Bone marrow (tissue), 2 donors: Measurements from ENCODE around the gene ATP8B4.

ENCODE experiments used
- DNase-seq, 2 donors: peaks; one replicate each; lab custom pipeline; 2025; lab: John Stamatoyannopoulos, UW

The ATP8B4 gene

GRCh38 chr15:49927189-49927861 is 191.7 kb downstream of the ATP8B4 start:
- no peak for DNase-seq

DNA sequence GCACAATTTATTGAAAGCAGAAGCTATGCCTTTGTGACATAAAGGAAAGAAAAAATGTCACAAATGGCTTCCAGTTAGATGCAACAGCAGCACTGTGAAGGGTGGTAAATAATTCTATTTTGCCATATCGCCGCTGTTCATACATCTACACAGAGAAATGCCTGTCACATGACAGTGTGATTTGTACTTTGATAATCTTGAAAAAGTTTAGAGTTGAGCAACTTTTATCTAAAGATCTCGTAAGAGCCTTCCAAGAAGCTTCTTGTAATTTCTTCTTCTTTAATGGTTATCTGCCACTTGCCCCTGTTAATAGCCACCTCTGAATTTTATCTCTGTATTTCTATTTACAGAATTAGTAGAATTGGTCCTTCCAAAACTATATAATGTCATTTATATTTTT is 192.3 kb downstream of the ATP8B4 start:
- no peak for DNase-seq

DNA sequence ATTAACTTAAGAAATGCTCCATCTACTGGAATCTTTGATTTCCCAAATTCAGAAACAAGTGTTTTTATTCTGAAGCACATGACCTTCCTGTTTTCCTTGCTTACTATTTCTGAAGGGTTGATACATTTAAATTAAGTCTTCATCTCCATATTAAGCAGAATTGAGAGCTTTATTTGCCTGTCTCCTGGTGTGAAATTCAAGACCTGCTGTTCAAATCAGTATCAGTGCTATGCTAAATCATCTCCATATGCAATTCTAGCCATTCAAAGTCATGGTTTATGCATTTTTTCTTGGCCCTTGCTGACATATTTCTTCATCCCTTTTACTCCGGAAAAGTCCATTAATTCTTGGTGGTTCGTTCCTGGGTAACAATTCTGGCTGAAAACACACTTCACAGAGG is 195.4 kb downstream of the ATP8B4 start:
- DNase-seq = no peak

GRCh38 chr15:49919034-49919433 is 200.0 kb downstream of the ATP8B4 start:
- no peak for DNase-seq

DNA sequence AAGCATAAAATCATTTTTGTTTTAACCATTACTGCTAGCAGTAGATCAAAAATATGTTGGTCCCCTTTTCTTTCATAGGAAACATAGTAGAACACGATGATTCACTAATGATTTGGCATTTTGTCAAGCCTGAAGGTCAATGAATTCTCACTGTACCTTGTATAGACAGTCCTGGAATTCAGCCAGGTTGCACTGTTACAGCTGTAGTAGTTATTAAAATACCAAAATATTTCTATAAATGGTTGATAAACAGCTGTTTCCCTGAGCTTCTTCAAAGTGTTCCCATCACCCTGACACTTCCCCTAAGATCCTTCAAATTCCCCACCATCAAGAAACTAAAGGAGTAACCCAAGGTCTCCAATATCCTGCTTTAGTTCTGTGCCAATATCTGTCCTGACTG is 200.9 kb downstream of the ATP8B4 start:
- no peak for DNase-seq

DNA sequence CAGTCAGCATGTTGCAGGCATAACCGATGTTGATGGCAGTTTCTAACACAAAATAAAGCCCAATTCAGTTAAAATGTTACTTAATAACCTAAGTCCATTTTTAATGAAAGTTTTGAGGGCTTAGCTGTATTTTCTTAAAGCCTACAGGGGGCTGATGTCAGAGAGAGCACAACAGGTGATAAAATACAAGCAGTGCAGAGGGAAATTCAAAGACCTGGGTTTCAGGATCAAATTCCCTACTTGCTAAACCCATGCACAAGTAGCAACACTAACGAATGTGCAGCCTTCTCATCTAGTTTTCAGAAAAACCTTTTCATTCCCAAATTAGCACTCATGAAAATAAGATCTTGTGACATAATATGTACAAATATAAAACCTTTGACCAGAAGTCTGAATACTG is 202.0 kb downstream of the ATP8B4 start:
- no peak for DNase-seq

- no peak for DNase-seq
Measured at GRCh38 chr15:49915822-49916221, 203.2 kb downstream of the ATP8B4 start.

DNA sequence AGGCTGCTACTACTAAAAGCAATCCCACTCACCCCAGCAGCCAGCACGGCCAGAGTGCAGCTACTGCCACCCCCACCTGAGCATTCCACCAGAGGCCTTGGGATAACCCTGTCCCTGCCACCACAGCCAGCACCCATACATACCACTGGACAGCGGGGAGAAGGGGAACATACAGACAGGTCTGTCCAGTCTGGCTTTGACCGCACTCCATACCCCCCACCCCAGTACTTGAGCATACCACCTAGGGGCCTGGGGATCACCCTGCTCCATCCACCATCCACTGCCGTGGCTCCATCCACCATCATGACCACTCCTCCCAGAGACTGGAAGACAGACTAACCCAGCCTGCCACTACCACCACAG is 210.1 kb downstream of the ATP8B4 start:
- no peak for DNase-seq

- peak in 1 of 2 donors; percentile 43 for DNase-seq
Measured at GRCh38 chr15:49908236-49908932, 210.6 kb downstream of the ATP8B4 start.

GRCh38 chr15:49906966-49907365 is 212.1 kb downstream of the ATP8B4 start:
- no peak for DNase-seq

DNA sequence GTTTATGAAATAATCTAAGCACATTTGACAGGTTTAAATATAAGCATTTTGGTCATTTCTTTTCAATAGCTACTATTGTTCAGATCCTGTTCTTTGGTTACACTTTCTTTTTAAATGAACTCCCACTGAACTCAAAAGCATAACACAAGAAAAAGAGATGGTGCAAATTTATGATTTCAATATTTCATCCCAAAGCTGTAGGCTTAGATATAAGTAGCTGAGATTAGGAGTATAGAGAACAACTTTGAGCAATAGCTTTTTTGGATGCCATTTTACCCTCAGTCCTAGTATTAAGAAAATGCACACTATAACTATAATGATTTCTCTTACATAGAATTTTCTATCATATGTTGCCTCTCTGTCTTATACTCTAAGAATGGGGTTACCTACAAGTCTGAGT is 213.8 kb downstream of the ATP8B4 start:
- no peak for DNase-seq

- DNase-seq = no peak
Measured at GRCh38 chr15:49904296-49904695, 214.7 kb downstream of the ATP8B4 start.

DNA sequence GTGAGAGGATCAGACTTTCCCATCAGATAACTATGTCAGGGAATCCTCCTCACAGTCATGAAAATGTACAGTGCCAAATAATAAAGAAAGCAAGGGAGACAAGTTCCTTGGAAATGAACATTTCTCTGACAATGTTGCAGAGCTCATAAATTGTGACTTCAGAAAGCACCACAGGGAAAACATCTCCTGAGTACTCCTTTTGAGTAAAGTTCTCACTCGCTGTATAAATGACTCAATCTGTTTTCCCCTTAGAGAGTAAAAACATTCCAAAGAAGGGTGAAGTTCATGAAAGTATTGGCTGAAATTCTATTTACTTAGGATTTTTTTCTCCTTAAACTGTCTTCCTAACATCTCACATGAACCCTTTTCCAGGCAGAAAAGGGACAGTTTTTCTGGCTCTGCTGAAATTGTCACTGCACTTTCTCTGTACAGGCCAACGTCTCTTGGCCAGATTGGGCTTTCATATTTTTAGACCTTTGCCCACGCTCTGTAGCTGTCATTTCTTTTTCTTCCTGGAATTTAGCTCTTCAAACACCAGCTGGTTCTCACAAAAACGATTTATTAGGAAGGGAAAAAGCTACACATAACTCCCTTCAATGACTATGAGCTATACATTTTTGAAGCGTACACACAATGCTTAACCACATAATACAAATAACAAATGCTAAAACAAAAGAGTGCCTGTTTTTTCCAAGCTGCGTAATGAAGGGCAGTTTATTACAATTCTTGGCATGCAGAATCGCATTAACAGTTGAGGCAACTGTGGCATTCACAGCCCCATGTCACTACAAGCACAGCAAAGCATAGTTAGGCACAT is 216.1 kb downstream of the ATP8B4 start:
- no peak for DNase-seq

- no peak for DNase-seq
Measured at GRCh38 chr15:49901996-49902684, 216.9 kb downstream of the ATP8B4 start.

DNA sequence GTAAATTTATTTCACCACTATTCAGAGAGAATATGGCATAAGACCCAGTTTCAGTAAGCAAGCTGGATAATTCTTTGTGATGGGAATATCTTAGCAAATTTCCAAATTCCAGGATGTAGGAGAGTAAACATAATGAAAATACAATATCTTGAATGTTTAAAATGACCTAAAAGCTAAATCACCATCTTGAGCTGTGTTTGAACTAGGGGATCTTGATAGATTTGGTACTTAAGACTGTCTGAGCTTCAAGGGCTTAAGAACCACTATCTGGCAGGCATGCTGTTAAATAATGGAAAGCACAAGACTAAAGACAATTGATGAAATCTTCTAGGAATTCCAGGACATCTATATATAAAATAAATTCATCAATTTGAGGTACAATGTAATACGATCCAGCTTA is 217.7 kb downstream of the ATP8B4 start:
- no peak for DNase-seq

- DNase-seq = no peak
Measured at GRCh38 chr15:49900903-49901235, 218.2 kb downstream of the ATP8B4 start.

DNA sequence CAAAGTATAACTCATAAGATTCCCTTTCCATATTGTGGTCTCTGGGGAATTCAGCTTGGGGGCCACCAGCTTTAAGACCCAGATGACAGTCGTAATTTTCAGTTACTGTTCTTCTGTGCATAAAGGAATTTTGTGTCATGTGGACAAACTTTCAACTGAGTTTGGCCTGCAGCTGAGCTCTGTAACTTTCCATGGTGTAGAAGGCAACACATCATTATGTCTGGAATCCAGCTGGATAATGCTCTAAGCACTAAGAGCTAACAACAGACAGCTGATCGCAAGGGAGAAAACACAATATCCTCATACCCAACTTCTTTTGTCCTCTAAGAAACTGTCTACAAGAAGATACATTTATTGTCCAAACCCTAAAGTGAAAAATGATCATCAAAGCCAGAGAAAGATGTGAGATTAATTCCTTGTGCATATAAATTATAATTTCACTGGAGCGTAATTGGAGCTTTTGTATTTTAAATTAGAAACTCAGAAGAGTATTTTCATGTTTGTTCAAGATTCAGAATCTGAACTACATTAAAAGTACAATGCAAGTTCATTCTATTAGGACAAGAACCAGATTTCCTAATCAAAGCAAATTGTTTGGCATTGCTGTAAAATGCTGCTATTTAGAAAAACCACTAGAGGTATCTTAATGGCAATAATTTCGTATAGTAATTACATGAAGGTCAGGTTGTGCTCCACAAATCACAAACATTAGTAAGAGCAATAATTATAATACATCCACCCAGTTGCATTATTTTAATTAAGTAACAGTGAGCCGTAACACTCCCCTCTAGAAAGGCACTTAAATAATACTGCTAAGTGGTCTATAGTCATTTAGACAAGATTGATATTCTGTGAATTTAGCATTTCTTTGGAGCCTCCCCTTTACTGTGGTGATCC is 218.8 kb downstream of the ATP8B4 start:
- DNase-seq = no peak

- DNase-seq = no peak
Measured at GRCh38 chr15:49898575-49899283, 220.3 kb downstream of the ATP8B4 start.

GRCh38 chr15:49898097-49898496 is 220.9 kb downstream of the ATP8B4 start:
- no peak for DNase-seq

DNA sequence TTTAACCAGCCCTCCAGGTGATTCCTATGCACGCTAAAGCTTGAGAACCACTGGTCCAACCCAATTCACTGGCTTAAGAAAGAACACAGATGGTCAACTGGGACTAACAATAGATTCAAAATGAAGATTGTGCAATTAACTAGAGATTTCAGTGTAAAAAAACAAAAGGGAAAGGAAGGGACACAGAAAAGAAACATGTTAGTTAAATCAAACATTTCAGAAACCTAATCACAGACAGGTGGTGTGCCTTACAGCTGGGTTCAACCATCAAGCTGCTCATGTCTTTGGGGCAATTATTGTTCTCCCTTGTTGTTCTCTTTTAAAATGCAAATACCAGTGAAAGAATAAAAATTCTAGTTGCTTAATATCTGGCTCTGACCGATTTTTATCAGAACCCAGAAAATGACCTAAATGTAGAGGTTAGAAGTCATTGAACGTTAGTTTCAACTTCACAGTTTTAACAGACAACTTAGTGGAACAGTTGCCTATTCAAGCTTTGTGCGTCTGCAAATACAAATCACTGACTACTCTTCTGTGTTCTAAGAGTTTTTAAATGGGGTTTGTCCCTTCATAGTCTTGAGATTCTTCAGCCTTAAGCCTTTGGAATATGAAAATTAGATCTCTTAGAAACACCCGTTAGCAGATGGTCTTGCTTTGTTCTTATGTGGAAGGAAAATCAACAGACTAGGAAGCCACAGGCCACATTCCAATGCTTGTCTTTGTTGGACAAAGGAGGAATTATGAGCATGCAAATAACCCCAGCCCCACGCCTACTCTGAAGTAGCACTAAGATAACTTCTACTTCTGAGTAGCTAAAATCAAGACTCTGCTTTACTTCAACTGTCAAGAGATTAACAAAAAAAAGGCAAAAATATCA is 223.4 kb downstream of the ATP8B4 start:
- no peak for DNase-seq
